NCI-H510A treated with DMSO at 0.1 percent for 48 hours (cell line): ENCODE results near the gene ADD1.

Source experiments
- DNase-seq: peaks from one replicate; lab custom pipeline; 2025; lab: John Stamatoyannopoulos, UW

Gene ADD1

GRCh38 chr4:2963966-2964471, 120.4 kb downstream of the ADD1 start:
- DNase-seq = no peak

DNA sequence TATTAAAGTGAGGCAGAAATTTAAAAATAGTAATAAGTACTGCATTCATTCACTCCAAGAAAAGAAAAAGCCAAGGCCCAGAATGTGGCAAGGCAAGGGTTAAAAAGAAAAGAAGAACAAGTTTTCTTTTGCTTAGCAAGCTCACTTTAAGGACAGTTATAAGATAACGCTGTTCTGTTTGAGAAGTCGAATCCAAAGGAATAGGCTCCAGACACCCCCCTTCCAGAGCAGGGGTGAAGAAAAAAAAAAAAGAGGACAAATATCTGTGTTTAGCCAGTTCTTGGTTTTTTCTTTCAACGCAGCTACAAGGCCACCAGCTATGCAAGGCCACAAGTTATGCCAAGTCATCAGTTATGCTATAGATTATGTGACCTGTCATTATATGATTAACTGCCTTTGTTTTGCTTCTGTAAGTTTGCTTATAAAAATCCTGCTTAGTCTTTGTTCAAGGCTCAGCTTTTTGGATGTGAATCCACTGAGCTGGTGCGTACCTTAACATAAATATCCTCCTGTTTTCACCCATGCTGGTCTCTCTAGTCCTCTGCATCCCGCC, 121.1 kb downstream of the ADD1 start:
- no peak for DNase-seq

- DNase-seq = no peak
Measured at GRCh38 chr4:2965262-2965661, 121.6 kb downstream of the ADD1 start.

DNA sequence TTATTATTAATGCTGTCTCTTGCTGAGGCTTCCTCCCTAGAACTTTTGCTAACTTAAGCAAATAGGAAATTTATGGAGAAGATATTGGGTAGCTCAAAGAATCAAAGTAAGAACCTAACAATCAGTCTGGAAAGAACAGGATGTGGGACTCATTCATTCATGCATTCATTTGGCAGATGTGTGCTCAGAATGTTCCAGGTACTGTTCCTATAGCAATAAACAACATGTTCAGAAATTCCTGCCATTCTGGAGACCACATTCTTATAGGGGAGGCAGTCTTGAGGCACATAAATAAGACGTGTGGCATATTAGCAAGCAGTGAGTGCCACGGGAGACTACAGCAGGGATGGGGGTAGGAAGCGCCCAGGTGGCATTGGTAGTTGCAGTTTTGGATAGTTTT, 124.7 kb downstream of the ADD1 start:
- DNase-seq = no peak

GRCh38 chr4:2971275-2971674, 127.6 kb downstream of the ADD1 start:
- no peak for DNase-seq

- peak; percentile 74 for DNase-seq
Measured at GRCh38 chr4:2977211-2978088, 133.8 kb downstream of the ADD1 start.
